HG03558 (cell line): Measurements from ENCODE around the gene KCTD15.
"Not testable (repeated sequence)": the region's sequence is repeated elsewhere in the genome, so short reads cannot be mapped to it uniquely, and the experiment has no call there.

Experiments
- ATAC-seq: cut with Tn5 transposase; IDR thresholded peaks from one replicate; pipeline ENCODE4 v1.9.1; 2021; ENCODE audit warnings: moderate number of reproducible peaks; ENCODE audit not compliant: unreplicated experiment; ENCODE audit errors: extremely low read depth

KCTD15 gene

GRCh38 chr19:33812388-33813330 is 16.0 kb downstream of the KCTD15 start:
- ATAC-seq = no peak

- no peak for ATAC-seq
Measured at GRCh38 chr19:33813391-33814101, 16.9 kb downstream of the KCTD15 start.

- ATAC-seq = no peak
Measured at GRCh38 chr19:33814181-33815165, 17.8 kb downstream of the KCTD15 start.

GRCh38 chr19:33815380-33816340 is 19.0 kb downstream of the KCTD15 start:
- ATAC-seq = no peak

GRCh38 chr19:33818411-33818810 is 21.7 kb downstream of the KCTD15 start:
- ATAC-seq = no peak

GRCh38 chr19:33819078-33819477 is 22.4 kb downstream of the KCTD15 start:
- ATAC-seq = not testable (repeated sequence)

GRCh38 chr19:33819506-33819879 is 22.8 kb downstream of the KCTD15 start:
- no peak for ATAC-seq

GRCh38 chr19:33819880-33820781 is 23.5 kb downstream of the KCTD15 start:
- no peak for ATAC-seq

- ATAC-seq = no peak
Measured at GRCh38 chr19:33821871-33822270, 25.2 kb downstream of the KCTD15 start.

GRCh38 chr19:33823341-33823740 is 26.7 kb downstream of the KCTD15 start:
- ATAC-seq = no peak

- no peak for ATAC-seq
Measured at GRCh38 chr19:33825556-33825955, 28.9 kb downstream of the KCTD15 start.

GRCh38 chr19:33826521-33826920 is 29.9 kb downstream of the KCTD15 start:
- no peak for ATAC-seq

- no peak for ATAC-seq
Measured at GRCh38 chr19:33828266-33829075, 31.8 kb downstream of the KCTD15 start.

- ATAC-seq = no peak
Measured at GRCh38 chr19:33830264-33830663, 33.6 kb downstream of the KCTD15 start.

- no peak for ATAC-seq
Measured at GRCh38 chr19:33831825-33832224, 35.2 kb downstream of the KCTD15 start.

GRCh38 chr19:33832633-33833032 is 36.0 kb downstream of the KCTD15 start:
- ATAC-seq = no peak

- ATAC-seq = no peak
Measured at GRCh38 chr19:33840382-33840781, 43.7 kb downstream of the KCTD15 start.
